ENCODE results near the gene CDYL. TPM values are rescaled to one million over a fixed set of nuclear protein-coding genes. Genes with fewer than 3 reads are reported as not detected.

CDYL gene
- total and polyA plus RNA-seq, 2 of the 4 experiments (the other 2 are of a cell fraction) = 14.2 to 92.1 TPM

DNA sequence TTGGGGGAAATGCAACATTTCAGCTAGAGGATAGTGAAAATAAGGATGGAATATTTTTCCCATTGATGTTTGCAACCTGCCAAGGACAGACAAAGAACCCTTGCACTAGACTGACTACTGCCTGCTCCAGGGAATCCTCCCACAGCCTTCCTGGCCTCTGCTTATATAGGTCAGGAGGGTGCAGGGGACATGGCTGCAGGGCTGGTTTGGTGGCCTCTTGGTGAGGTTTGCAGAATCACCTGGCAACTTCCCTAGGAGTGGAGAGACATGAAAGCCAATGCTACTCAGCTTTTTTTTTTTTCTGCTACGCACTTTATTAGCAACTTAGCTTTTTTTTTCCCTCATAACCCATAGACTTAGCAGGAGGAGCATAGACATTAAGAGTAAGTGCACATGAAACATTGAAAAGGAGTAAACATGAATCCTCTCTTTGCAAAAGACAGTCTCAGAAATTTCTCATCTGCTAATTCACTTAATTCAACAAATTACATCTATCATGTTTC is 39.8 kb upstream of the CDYL start:
- H3K9me1 ChIP-seq (ENCODE audit: insufficient read depth, low read length) = peaks cover 2% of the 10 kb centered on the region; the same call in 1 of the 2 replicates
- no peak overlapping the region for H2BK120ac ChIP-seq (ENCODE audit: low read depth, low read length)
- dilution Hi-C loops (cut with HindIII; ENCODE audit: low sequenced_read_pairs, unreplicated experiment) (no loop called here), intact Hi-C loops (cut with micrococcal nuclease) (no loop called here), in situ Hi-C loops (cut with MboI; ENCODE audit: low sequenced_read_pairs) (no loop called here)
- ChIA-PET POLR2A (ENCODE audit: unreplicated experiment) (no interaction called here), CTCF (no interaction called here)
- H3K4me3 ChIP-seq (ENCODE audit: insufficient read depth, low read depth, low read length) = no peak overlapping the region
- H3K4ac ChIP-seq (ENCODE audit: low read depth, low read length) = no peak overlapping the region
- H3K79me1 ChIP-seq (ENCODE audit: low read depth in 1 of 2, low read length in 2 of 2) = no peaks in the 10 kb centered on the region
- no peak overlapping the region for H3K56ac ChIP-seq (ENCODE audit: extremely low read depth, insufficient read depth, low read length)
- H3K18ac ChIP-seq (ENCODE audit: low read depth, low read length) = no peak overlapping the region
- no peak overlapping the region; the same call in 1 of the 2 replicates for H2AK5ac ChIP-seq (ENCODE audit: low read depth, low read length)
- TF ChIP-seq MXI1 (IDR thresholded peaks at IDR 0.05; ENCODE audit: borderline replicate concordance, low read depth, low read length) (no peak), FOS (IDR thresholded peaks at IDR 0.05; ENCODE audit: low read depth, low read length) (no peak), CTCF (conservative IDR thresholded peaks at IDR 0.05; ENCODE audit: low read depth, low read length) (no peak), NFE2L2 (IDR thresholded peaks at IDR 0.05; ENCODE audit: low read depth, low read length) (no peak), RFX5 (IDR thresholded peaks at IDR 0.05; ENCODE audit: low read depth, low read length) (no peak), MAZ (IDR thresholded peaks at IDR 0.05; ENCODE audit: borderline replicate concordance, low read depth, low read length) (no peak)
- TF ChIP-seq, protein P1, sequence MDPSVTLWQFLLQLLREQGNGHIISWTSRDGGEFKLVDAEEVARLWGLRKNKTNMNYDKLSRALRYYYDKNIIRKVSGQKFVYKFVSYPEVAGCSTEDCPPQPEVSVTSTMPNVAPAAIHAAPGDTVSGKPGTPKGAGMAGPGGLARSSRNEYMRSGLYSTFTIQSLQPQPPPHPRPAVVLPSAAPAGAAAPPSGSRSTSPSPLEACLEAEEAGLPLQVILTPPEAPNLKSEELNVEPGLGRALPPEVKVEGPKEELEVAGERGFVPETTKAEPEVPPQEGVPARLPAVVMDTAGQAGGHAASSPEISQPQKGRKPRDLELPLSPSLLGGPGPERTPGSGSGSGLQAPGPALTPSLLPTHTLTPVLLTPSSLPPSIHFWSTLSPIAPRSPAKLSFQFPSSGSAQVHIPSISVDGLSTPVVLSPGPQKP (IDR thresholded peaks at IDR 0.05; ENCODE audit: borderline replicate concordance, low read depth, low read length) = no peak
- H3K9ac ChIP-seq (ENCODE audit: low read depth, low read length) = no peak overlapping the region
- H2BK15ac ChIP-seq (ENCODE audit: low read depth, low read length) = no peak overlapping the region
- no CpG with 5 or more reads among the region's 1 CpG for WGBS, 2 experiments (ENCODE audit: extremely low coverage in 2 of 2, insufficient read length in 1 of 2)
- peaks cover 7% of the 10 kb centered on the region; the same call in 1 of the 2 replicates for H3K4me1 ChIP-seq (ENCODE audit: control insufficient read depth, insufficient read depth, low read length)
- H2AK9ac ChIP-seq (replicated peaks; ENCODE audit: low read depth, low read length, poor library complexity) = no peak overlapping the region
- no peaks in the 10 kb centered on the region for H3K36me3 ChIP-seq (ENCODE audit: control insufficient read depth, insufficient read depth, low read length)
- no peak overlapping the region for H4K91ac ChIP-seq (ENCODE audit: insufficient read depth, low read depth, low read length)
- no peak overlapping the region for H2AFZ ChIP-seq (replicated peaks; ENCODE audit: low read length, poor library complexity)
- H2BK5ac ChIP-seq (ENCODE audit: low read depth, low read length, poor library complexity, severe bottlenecking) = no peak overlapping the region
- no peaks in the 10 kb centered on the region; the same call in 1 of the 2 replicates for H4K20me1 ChIP-seq (ENCODE audit: insufficient read depth, low read length)
- H3K23ac ChIP-seq (ENCODE audit: low read depth, low read length) = no peak overlapping the region
- H3K27ac ChIP-seq (ENCODE audit: insufficient read depth, low read length) = no peak overlapping the region
- ATAC-seq (ENCODE audit: low read depth) (no peak), DNase-seq (no peak)
- peaks cover 2% of the 10 kb centered on the region; the same call in 1 of the 2 replicates for H3K27me3 ChIP-seq (ENCODE audit: control insufficient read depth, insufficient read depth, low read length)
- H4K5ac ChIP-seq (ENCODE audit: low read depth, low read length) = no peak overlapping the region
- no peak overlapping the region for H4K8ac ChIP-seq (ENCODE audit: low read depth in 2 of 2, low read length in 2 of 2)
- H3K9me3 ChIP-seq (ENCODE audit: control insufficient read depth, insufficient read depth, low read length) = no peaks in the 10 kb centered on the region
- H3K14ac ChIP-seq (replicated peaks; ENCODE audit: low read depth, low read length) = no peak overlapping the region
- H2BK20ac ChIP-seq (ENCODE audit: low read depth, low read length) = no peak overlapping the region
- H3K4me2 ChIP-seq (ENCODE audit: low read depth, low read length) = no peak overlapping the region
- BruUV-seq (replicated peaks) = no TSS peak

Measured in IMR-90 (cell line).